Fibroblast of mammary gland (primary cell): ENCODE results near the gene STARD3NL.
"Not testable (repeated sequence)": the region's sequence is repeated elsewhere in the genome, so short reads cannot be mapped to it uniquely, and the experiment has no call there.

ENCODE experiments used
- DNase-seq: peaks from one replicate; pipeline ENCODE4 v3.0.0-alpha.2; 2010; ENCODE audit warnings: low read depth
- H3K4me3 ChIP-seq: 2 replicates; pipeline ENCODE4 v1.5.1; 2011; ENCODE audit warnings: low read depth, mild to moderate bottlenecking, low read length, moderate library complexity; ENCODE audit not compliant: control insufficient read depth
- TF ChIP-seq, protein P1 (sequence below): conservative IDR thresholded peaks from 2 replicates; pipeline ENCODE4 v1.5.1; 2011; ENCODE audit warnings: low read depth, low read length, inconsistent platforms; ENCODE audit not compliant: control insufficient read depth, insufficient read depth

Gene STARD3NL

DNA sequence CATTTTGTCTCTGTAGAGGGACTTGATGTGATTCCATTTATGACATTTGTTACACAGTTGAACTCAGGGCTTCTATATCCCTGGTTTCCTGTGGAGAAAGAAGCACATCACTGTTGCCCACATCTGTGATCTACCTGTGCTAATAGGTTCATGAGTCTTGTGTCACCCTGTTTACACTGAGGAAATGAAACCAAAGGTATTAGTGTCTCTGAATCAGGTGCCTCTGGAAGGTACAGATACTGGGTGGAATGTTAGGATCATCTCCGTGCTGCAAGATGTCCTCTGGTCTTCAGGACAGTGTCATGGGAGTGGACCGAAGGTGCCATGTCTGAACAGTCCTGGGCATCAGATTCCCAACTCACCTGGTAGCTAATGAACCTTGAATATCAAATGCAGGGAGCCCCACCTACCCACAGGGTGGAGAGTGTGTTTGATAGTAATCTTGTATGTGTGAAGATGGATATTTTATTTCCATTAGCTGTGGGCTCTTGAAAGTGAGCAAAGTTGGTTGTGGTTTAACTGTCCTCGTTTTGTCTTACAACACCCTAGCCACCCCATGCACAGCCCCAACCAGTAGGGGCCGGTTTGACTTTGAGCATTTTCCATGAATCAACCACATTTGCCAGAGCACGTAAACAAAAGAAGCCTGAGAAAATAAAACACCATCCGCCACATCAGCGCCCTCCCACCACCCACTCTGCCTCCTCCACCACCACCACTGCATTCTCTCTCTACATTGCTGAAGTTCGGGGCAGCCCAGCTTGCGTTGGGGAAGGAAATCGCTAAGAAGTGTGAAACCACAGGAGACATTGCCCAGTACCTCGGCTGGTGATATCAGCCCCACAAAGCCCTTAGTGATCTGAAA lies 54.7 kb downstream of the STARD3NL start:
- peak; percentile 11 for DNase-seq
- TF ChIP-seq, protein P1, sequence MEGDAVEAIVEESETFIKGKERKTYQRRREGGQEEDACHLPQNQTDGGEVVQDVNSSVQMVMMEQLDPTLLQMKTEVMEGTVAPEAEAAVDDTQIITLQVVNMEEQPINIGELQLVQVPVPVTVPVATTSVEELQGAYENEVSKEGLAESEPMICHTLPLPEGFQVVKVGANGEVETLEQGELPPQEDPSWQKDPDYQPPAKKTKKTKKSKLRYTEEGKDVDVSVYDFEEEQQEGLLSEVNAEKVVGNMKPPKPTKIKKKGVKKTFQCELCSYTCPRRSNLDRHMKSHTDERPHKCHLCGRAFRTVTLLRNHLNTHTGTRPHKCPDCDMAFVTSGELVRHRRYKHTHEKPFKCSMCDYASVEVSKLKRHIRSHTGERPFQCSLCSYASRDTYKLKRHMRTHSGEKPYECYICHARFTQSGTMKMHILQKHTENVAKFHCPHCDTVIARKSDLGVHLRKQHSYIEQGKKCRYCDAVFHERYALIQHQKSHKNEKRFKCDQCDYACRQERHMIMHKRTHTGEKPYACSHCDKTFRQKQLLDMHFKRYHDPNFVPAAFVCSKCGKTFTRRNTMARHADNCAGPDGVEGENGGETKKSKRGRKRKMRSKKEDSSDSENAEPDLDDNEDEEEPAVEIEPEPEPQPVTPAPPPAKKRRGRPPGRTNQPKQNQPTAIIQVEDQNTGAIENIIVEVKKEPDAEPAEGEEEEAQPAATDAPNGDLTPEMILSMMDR: no peak
- H3K4me3 ChIP-seq: no peak overlapping the region

DNA sequence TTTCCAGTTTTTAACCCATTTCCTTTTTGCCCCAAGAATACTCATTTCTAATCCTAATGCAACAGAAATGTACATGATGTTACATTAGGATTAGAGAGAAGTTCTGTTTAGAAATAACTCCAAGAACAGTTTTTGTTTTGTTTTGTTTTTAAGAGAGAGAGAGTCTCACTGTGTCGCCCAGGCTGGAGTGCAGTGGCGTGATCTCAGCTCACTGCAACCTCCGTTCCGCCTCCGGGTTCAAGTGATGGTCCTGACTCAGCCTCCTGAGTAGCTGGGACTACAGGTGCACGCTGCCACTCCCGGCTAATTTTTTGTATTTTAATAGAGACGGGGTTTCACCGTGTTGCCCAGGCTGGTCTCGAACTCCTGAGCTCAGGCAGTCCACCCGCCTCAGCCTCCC lies 56.7 kb downstream of the STARD3NL start:
- not testable (repeated sequence) for DNase-seq, H3K4me3 ChIP-seq

- TF ChIP-seq, protein P1: no peak
- DNase-seq: no peak
- no peak overlapping the region for H3K4me3 ChIP-seq
These were observed 57.6 kb downstream of the STARD3NL start for GRCh38 chr7:38235606-38236005.

- not testable (repeated sequence) for H3K4me3 ChIP-seq, DNase-seq
These were observed 61.1 kb downstream of the STARD3NL start for GRCh38 chr7:38239129-38239528.

DNA sequence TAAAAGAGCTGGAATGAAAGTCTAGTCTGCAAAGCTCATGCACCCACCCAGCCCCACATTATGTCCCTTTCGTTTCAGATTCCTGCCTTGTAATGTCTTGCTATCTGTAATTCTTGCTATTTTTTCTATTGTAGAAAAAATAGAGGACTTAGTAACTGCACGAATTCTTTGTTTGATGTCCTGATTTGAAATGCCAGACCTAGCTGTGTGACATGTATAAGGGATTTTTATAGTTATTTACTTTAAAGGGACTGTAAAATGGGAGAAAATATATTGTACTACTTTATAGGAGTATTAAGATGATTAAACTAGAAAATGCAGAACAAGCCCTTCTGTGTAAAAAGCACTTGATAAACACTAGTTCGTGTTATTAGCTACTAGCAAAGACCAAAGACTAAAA lies 63.0 kb downstream of the STARD3NL start:
- no peak for DNase-seq
- H3K4me3 ChIP-seq: no peak overlapping the region
- TF ChIP-seq, protein P1: no peak

- H3K4me3 ChIP-seq: no peak overlapping the region
- TF ChIP-seq, protein P1: no peak
- no peak for DNase-seq
These were observed 64.8 kb downstream of the STARD3NL start for GRCh38 chr7:38242814-38243213.

- DNase-seq, H3K4me3 ChIP-seq: not testable (repeated sequence)
These were observed 65.3 kb downstream of the STARD3NL start for GRCh38 chr7:38243345-38243744.

DNA sequence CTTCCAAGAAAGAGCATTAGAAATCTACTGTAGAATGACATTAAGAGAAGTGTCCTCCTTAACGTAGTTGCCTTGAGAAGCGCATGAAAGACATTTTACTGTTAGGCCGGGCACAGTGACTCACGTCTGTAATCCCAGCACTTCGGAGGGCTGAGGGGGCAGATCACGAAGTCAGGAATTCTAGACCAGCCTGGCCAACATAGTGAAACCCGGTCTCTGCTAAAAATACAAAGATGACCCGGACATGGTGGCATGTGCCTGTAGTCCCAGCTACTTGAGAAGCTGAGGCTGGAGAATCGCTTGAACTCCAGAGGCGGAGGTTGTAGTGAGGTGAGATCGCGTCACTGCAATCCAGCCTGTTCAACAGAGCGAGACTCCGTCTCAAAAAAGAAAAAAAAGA lies 66.5 kb downstream of the STARD3NL start:
- H3K4me3 ChIP-seq: no peak overlapping the region
- TF ChIP-seq, protein P1: no peak
- no peak for DNase-seq
